NK-92 (cell line): Measurements from ENCODE around the gene PFDN2.

Experiments
- DNase-seq: peaks from one replicate; lab custom pipeline; 2025; ENCODE audit not compliant: unreplicated experiment; lab: John Stamatoyannopoulos, UW

The PFDN2 gene

GRCh38 chr1:161106431-161106830 is 11.4 kb downstream of the PFDN2 start:
- no peak for DNase-seq

DNA sequence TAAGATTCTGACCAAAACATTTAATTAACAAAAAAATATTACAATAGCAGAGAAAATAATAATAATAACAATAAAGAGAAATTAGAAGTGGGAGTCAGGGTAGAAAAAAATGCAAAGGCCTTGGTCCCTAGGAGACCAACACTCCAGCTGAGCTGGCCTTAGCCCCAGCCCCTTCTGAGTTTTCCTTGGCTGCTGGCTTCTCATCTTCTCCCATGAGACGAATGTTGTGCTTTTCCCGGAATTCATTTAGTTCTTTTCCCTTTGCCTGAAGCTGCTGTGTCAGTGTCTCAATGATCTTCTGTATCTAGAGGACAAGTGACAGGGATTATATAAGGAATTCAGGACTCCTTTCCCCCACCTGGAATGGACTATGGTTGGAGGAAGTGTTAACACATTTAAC is 17.3 kb downstream of the PFDN2 start:
- no peak for DNase-seq

DNA sequence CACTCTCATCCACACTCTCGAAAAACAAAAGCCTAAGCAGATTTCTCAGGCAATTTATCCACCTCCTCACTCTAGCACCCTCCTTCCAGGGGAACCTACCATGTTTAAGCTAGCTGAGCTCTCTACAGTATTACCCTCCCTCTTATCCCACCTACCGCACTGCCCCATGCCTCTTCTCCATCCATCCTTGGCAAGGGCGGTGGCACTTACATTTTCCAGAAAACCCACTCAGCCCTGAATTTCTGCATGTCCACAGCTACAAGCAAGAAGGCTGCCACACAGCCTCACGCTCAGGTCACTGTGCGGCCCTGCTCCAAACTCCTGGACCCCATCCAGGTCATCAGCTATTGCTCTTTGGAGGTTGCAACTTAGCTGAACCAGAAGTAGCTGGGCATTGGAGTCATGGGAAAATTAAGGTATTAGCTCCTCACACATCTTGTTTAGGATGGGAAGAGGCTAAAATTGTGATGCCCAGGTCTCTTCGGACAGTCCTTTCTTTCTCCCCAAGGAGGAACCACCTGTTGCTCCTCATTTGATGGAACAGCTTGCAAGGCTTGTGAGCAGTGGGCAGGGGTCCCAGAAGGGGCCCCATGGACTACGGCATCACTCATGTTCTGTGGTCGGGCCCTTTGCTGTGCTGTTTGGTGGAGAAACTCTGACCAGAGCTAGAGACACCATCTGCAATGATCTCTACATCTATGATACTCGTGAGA is 18.6 kb downstream of the PFDN2 start:
- no peak for DNase-seq

DNA sequence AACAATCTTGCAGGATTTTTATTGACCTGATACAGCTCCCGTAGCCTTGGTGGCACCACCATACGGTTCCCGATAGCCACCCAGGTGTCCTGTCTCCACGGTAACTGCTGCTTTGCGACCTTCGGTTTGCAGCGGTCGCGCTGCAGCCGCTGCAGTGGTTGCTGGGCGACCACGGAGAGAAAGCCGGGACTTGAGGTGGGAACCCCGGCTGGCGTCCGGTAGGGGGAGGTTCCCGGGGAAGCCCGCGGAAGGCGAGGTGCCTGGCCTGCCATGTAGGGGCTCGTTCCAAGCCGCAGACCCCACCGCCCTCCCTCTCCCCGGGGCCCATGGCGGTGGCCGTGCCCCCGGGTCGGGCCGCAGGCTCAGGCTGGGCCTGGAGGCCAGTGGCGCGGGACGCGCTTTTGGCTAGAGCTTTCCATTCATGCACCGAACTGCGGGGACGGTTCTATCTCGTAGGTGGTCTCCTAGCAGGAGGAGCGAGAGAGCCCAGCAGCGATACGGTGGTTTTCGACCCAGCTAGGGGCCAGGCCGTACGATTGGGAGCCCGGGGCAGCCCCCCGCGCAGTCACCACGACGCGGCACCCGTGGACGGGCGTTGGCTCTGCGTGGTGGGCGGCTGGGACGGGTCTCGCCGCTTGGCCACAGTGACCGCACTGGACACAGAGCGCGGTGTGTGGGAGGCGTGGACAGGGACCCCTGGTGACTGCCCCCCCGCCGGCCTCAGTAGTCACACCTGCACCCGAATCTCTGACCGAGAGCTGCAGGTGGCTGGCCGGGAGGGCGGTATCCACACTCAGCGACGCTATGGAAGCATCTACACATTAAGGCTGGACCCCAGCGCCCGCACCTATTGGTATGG is 19.4 kb downstream of the PFDN2 start, which contains the start of gene KLHDC9:
Gene KLHDC9 (plus strand): TSS at position 152 of the 859 bp plus-strand sequence. CDS start 175 bp downstream, at position 327.
- no peak for DNase-seq

DNA sequence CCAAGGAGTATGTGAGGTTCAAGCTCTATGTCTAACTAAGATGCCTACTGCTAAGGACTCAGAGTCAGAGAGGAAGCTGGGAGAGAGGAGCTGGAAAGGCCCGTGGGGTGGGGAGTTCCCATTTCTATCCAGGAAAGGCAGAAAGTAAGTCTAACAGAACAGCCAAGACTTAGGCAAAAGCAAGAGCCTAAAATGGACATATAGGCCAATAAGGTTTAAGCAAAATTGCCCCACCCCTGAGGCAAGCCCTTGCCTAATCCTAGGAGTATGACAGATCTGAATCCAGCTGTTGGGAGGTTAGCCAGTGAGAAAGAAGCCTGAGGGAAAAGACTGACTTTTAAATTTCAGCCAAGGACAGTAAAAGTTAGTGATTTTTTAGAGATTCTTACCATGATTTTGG is 21.3 kb downstream of the PFDN2 start:
- no peak for DNase-seq

DNA sequence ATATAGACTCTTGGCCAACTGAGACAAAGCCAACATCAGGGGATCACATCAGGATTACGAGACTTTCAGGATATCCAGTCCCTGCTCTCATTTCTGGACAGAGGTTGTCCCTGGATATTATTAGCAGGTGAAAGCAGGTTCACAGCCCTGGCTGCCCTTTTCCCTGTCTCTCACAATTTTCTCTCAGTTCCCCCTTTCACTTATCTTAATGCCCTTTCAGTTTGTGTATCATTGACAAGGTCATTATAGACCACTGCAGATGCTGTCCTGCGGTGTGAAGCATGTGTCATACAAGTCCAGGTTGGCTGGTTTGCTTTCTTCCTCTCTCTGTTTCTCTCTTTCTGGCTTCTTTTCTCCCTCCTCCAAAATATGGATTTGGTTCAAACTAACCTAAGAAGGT is 21.8 kb downstream of the PFDN2 start:
- no peak for DNase-seq

- DNase-seq, result no peak
These were observed 22.6 kb downstream of the PFDN2 start for GRCh38 chr1:161095230-161095629.

DNA sequence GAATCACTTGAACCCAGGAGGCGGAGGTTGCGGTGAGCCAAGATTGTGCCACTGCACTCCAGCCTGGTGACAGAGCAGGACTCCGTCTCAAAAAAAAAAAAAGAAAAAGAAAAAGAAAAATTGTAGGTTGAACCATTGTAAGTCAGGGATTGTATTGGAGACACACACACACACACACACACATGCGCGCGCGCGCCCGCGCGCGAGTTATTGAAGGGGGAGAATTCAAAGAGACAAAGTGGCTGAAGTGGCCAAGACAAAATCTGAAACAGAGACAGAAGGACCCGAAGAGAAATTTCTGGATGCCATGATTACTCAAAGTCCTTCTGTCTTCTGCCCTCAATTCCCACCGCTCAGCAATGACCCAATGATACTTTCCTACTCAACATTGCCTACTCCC is 23.4 kb downstream of the PFDN2 start:
- DNase-seq, result no peak

DNA sequence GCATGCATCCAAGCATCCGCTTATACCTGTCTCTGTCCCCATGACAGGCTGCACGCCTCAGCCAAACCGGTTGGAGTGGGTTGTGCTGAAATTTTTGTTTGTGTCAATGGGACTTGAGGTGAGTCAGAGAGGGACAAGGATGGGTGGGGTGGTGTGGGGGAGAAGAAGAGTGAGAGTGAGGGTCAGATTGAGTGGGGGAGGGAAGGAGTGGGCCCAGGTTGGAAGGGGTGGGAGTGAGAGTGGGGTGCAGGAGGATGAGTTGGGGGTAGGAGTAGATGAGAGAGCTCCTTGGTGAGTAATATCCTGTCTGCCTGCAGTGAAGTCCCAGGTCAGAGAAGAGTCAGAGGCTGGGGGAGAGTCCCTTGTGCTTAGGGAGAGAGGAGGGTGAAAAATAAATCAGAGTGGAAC is 25.2 kb downstream of the PFDN2 start:
- no peak for DNase-seq

- no peak for DNase-seq
These were observed 25.9 kb downstream of the PFDN2 start for GRCh38 chr1:161091796-161092507.

- no peak for DNase-seq
These were observed 26.7 kb downstream of the PFDN2 start for GRCh38 chr1:161091093-161091492.

DNA sequence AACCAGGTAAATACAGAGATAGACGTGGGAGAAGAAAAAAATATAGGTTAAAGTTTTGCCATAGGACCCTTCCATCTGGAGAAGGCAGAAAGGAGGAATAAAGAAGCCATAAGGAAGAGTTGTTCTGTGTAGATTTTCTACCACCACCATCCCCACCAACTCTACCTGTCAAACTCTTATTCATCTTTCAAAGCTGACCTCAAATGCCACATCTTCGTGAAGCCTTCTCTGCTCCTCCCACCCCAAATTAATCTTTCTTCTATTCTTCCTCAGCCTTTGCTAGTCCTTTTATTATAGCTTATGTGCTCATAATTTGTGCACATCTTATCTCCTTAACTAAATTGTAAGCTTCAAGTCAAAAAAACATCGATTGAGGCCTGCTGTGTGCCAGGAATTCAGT is 27.2 kb downstream of the PFDN2 start:
- DNase-seq, result no peak

DNA sequence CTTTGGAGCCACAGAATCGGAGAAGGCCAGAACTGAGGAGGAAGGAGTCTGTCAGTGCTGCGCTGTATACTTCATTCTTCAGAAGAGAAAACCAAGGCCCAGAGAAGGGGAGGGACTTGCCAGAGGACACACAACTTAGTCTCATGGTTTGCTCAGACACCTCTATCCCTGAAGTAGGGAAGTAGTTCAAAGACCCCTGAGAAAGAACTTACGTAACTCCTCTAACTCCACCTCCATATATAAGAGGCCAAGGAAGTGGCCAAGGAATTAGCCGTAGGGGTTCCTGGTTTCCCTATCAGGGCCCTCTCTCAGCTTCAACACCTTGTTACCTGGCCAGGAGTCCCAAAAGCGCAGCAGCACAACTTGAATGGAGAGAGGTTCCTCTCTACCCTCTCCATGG is 27.9 kb downstream of the PFDN2 start:
- DNase-seq, result no peak

DNA sequence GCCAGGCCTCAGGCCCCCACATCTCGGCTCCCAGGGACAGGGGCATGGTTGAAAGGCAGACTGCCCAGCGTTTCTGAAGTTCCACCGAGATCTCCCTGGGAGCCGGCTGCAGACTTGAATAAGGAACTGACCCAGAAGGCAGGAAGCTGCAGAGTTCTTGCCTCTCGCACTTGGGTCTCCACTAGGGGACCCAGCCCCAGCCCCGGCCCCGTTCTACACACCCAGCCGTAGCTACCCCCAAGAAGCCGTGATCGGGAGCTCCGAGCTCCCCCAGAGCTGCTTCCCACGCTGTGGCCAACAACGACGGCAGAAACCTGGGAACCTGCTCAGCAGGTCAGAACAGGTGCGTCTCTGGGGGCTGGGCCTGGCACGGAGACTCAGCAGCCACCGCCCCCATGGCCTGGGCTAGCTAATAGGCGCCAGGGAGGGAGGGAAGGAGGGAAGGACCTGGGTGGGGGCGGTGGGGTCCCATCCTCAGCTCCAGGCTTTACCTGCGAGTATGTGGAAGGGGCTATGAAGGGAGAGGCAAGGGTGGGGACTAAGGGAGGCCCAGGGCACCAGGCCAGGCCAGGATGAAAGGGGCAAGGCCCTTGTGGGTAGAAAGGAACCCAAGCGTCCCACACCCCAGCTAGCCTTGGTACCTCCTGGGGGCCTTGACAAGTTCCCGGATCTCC is 28.4 kb downstream of the PFDN2 start, which contains the start of gene NECTIN4:
Gene NECTIN4 (minus strand): TSS at position 308 of the 674 bp plus-strand sequence. CDS start 262 bp downstream, at position 46.
- DNase-seq, result no peak

- no peak for DNase-seq
These were observed 29.2 kb downstream of the PFDN2 start for GRCh38 chr1:161088587-161089110.

- no peak for DNase-seq
These were observed 31.4 kb downstream of the PFDN2 start for GRCh38 chr1:161086457-161086856.

DNA sequence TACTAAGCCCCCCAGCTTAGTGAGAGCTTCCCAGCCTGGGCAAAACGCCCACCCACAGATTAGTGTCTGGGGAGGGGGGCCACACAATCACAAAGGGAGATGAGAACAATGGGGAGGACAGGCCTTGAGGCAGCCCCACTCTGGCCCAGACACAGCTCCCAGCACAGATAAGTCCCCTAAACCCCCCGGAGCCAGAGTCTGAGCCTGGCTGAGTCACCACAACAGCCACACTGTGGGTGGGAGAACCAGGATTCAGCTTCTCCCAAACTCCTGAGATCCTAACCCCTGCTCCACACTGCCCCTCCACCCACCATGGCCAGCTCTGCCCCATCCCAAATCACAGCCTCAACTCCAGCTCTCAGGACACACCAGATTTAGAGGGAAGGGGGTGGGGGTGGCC is 32.7 kb downstream of the PFDN2 start:
- DNase-seq, result no peak

- no peak for DNase-seq
These were observed 33.2 kb downstream of the PFDN2 start for GRCh38 chr1:161084597-161084988.

DNA sequence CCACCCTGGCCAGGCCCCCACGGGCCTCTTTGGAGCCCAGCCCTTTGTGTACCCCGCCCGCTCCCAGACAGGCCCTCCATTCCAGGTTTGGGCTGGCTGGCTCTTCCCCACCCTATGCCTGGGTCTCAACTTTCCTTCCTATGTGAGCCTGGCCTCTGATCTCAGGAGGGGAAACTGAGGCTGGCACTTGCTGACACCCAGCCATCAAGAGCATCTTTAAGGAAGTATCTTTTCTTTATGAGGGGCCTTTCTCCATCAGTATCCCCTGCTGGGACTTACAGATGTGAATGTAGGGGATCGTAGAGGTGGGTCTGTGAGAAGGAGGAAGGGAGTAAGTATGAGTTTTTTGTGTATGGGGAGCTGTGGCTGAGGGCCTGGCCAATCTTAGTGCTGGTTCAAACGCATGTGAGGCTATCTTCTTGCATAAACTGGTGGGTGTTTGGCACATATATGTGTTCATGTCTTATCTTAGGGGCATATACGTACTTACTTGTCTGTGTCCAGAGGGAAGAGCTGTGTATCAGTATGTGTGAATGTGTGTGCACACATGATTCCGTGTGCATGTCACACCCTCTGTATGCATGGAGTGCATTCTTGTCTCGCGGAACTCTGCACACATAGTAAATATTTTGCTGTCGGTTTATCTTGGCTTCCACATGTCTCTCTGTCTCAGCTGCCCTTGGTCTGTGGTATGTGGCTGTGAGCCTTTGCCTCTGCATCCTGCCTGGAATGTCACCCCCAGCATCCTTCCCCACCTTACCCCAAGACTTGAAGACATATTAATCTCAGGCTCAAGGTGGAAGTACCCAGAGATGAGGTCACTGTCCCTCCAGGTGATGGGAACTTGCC is 33.9 kb downstream of the PFDN2 start:
- DNase-seq, result no peak
